Stomach smooth muscle (tissue), 2 donors: ENCODE measurements around the gene SPEG.

ENCODE experiments used
- H3K27ac ChIP-seq: one replicate; pipeline ENCODE4 v1.7.0; 2013; ENCODE audit warnings: mild to moderate bottlenecking, low read length, inconsistent platforms
- H3K27me3 ChIP-seq, 2 donors: one replicate each; pipeline ENCODE4 v1.7.0; 2013; ENCODE audit warnings: low read length in 2 of 2; ENCODE audit not compliant: insufficient read depth in 2 of 2, control insufficient read depth in 1 of 2
- H3K36me3 ChIP-seq, 2 donors: one replicate each; pipeline ENCODE4 v1.7.0; 2013; ENCODE audit warnings: low read length in 2 of 2; ENCODE audit not compliant: control insufficient read depth in 2 of 2, insufficient read depth in 2 of 2
- H3K4me1 ChIP-seq: one replicate; pipeline ENCODE4 v1.7.0; 2013; ENCODE audit warnings: low read length; ENCODE audit not compliant: control insufficient read depth, insufficient read depth
- H3K4me3 ChIP-seq, 2 donors: one replicate each; pipeline ENCODE4 v1.7.0; 2013; ENCODE audit warnings: low read length in 2 of 2
- H3K9ac ChIP-seq, 2 donors: one replicate each; pipeline ENCODE4 v1.7.0; 2013; ENCODE audit warnings: low read length in 2 of 2, mild to moderate bottlenecking in 1 of 2
- H3K9me3 ChIP-seq, 2 donors: one replicate each; pipeline ENCODE4 v1.7.0; 2013; ENCODE audit warnings: low read length in 2 of 2; ENCODE audit not compliant: control insufficient read depth in 2 of 2
- donor health status: healthy.
- donor health status: Pancreatic carcinoma.

The SPEG gene

DNA sequence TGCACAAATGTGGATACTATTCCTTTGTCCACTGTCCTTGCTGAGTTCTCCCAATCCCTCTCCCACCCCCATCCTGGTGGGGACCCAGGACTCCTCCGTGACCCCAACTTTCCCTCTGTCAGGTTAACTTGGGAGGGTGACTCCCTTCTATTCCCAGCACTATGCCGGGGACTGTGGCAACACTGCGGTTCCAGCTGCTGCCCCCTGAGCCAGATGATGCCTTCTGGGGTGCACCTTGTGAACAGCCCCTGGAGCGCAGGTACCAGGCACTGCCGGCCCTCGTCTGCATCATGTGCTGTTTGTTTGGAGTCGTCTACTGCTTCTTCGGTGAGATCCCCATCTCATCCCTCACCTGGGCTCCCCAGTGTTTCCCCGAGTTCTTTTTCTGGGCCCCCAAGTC, 109.9 kb downstream of the SPEG start:
- peak overlapping the region; percentile 63 to 80 for H3K4me3 ChIP-seq
- H3K9me3 ChIP-seq, result no peaks in the 10 kb centered on the region
- H3K9ac ChIP-seq, result peak overlapping the region; percentile 57 to 74
- peaks cover 7 to 13% of the 10 kb centered on the region in 2 donors for H3K36me3 ChIP-seq
- peak overlapping the region; percentile 78 for H3K27ac ChIP-seq
- no peaks in the 10 kb centered on the region for H3K27me3 ChIP-seq
- H3K4me1 ChIP-seq, result peaks cover 29% of the 10 kb centered on the region

- Histone ChIP-seq H3K9ac (no peak overlapping the region), H3K36me3 (peaks cover 3 to 9% of the 10 kb centered on the region in 2 donors), H3K27me3 (no peaks in the 10 kb centered on the region), H3K27ac (no peak overlapping the region), H3K4me1 (peaks cover 29% of the 10 kb centered on the region), H3K9me3 (no peaks in the 10 kb centered on the region), H3K4me3 (no peak overlapping the region)
Measured at GRCh38 chr2:219545295-219545942, 110.8 kb downstream of the SPEG start.

DNA sequence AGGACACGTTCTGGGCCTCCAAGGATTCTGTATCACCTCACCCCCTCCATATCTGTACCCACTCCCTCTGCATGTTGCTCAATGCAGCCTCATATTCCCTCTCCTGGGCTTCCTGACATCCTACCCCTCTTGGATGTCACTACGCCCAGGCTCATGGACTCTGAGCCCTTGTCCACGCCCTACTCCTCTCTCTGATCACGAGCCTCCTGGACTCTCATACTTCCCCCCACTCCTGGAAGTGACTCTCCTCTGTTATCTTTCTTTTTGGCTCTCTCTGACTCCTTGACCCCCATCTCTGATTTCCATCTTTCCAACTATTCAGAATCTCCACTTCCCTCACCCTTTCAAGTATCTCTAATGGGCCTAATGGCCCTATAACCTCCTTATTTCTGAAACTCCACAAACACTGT, 111.3 kb downstream of the SPEG start:
- H3K9me3 ChIP-seq, result no peaks in the 10 kb centered on the region
- peaks cover 29% of the 10 kb centered on the region for H3K4me1 ChIP-seq
- H3K4me3 ChIP-seq, result no peak overlapping the region
- H3K27ac ChIP-seq, result no peak overlapping the region
- H3K9ac ChIP-seq, result no peak overlapping the region
- H3K36me3 ChIP-seq, result peaks cover 0 to 5% of the 10 kb centered on the region in 2 donors
- H3K27me3 ChIP-seq, result no peaks in the 10 kb centered on the region

GRCh38 chr2:219547621-219548020, 113.0 kb downstream of the SPEG start:
- H3K4me1 ChIP-seq, result peaks cover 25% of the 10 kb centered on the region
- H3K9me3 ChIP-seq, result no peaks in the 10 kb centered on the region
- H3K36me3 ChIP-seq, result peaks cover 0 to 4% of the 10 kb centered on the region in 2 donors
- no peak overlapping the region for H3K9ac ChIP-seq
- H3K4me3 ChIP-seq, result no peak overlapping the region
- no peak overlapping the region for H3K27ac ChIP-seq
- H3K27me3 ChIP-seq, result no peaks in the 10 kb centered on the region
